Gastroesophageal sphincter (tissue), 4 donors: ENCODE measurements around the gene FUBP1. TPM values are rescaled to one million over a fixed set of nuclear protein-coding genes. Genes with fewer than 3 reads are reported as not detected.
"Not testable (repeated sequence)": the region's sequence is repeated elsewhere in the genome, so short reads cannot be mapped to it uniquely, and the experiment has no call there.

ENCODE experiments used
- ATAC-seq: fragments of 150-250 bp; one replicate; pipeline ENCODE4 v1.9.1; 2016; ENCODE audit warnings: mild to moderate bottlenecking, moderate library complexity
- H3K27ac ChIP-seq, 4 donors: fragments of 200-600 bp; sonication (generic) in 3 of 4; 1 replicate in 3 of 4; 2 replicates in 1 of 4; pipeline ENCODE4 v1.5.1; 2016 to 2019
- H3K27me3 ChIP-seq: fragments of 200-600 bp; sonication (generic); one replicate; pipeline ENCODE4 v1.5.1; 2019
- H3K36me3 ChIP-seq, 2 donors: fragments of 200-600 bp; sonication (generic); one replicate each; pipeline ENCODE4 v1.5.1; 2019; ENCODE audit warnings: control low read depth in 1 of 2
- H3K4me1 ChIP-seq, 3 donors: fragments of 200-600 bp; sonication (generic); 1 replicate in 2 of 3; 2 replicates in 1 of 3; pipeline ENCODE4 v1.5.1; 2016 to 2019; ENCODE audit warnings: control low read depth in 2 of 3
- H3K4me3 ChIP-seq, 2 donors: fragments of 200-600 bp; sonication (generic); one replicate each; pipeline ENCODE4 v1.5.1; 2019; ENCODE audit warnings: mild to moderate bottlenecking in 1 of 2, moderate library complexity in 1 of 2
- H3K9me3 ChIP-seq, 3 donors: fragments of 200-600 bp; sonication (generic); one replicate each; pipeline ENCODE4 v1.5.1; 2017 to 2019; ENCODE audit warnings: control low read depth in 2 of 3
- CTCF ChIP-seq, 4 experiments: fragments of 200-600 bp in 2 of 4; fragments of 450-650 bp in 2 of 4; sonication (generic) in 1 of 4; IDR thresholded peaks; one replicate each; pipeline ENCODE4 v1.5.1; 2017 to 2019; ENCODE audit warnings: antibody characterized with exemption in 4 of 4, mild to moderate bottlenecking in 2 of 4, moderate library complexity in 2 of 4
- EP300 ChIP-seq: sonication (generic); formaldehyde crosslinking; IDR thresholded peaks from one replicate; pipeline ENCODE4 v1.6.1; 2017; ENCODE audit warnings: antibody characterized with exemption, mild to moderate bottlenecking
- POLR2A ChIP-seq, 2 donors: fragments of 450-650 bp; IDR thresholded peaks; one replicate each; pipeline ENCODE4 v1.6.1; 2017; ENCODE audit warnings: antibody characterized with exemption in 2 of 2, mild to moderate bottlenecking in 2 of 2, moderate library complexity in 1 of 2
- POLR2AphosphoS5 ChIP-seq: sonication (generic); formaldehyde crosslinking; IDR thresholded peaks from one replicate; pipeline ENCODE4 v1.6.1; 2017; ENCODE audit warnings: antibody characterized with exemption
- WGBS, 2 donors: methylation state at CpG; one replicate each; pipeline ENCODE4 v1.1.5; 2018; ENCODE audit warnings: low coverage in 1 of 2; 5-methylcytosine and 5-hydroxymethylcytosine counted together
- total RNA-seq, 4 donors: library from RNA; depleted of rRNA; stranded (reverse); fragments of >200 nt; gene quantifications; one replicate each; pipeline ENCODE4 v1.1.0, GENCODE V29; 2016

FUBP1 gene
- total RNA-seq, 4 donors from 2014 or later = 46.9 to 135 (median 68.5) TPM

- peaks cover 0 to 94% of the 10 kb centered on the region in 2 donors for H3K36me3 ChIP-seq
- WGBS, 2 donors = 44 to 66% methylated on average over 9 to 13 of the region's 13 CpGs
- H3K9me3 ChIP-seq = no peaks in the 10 kb centered on the region
- peak overlapping the region; percentile 3 to 21 for H3K4me3 ChIP-seq
- TF ChIP-seq POLR2A (IDR thresholded peaks at IDR 0.05) (no peak), CTCF (IDR thresholded peaks at IDR 0.05) (no peak), POLR2AphosphoS5 (no peak), EP300 (no peak)
- no peak for ATAC-seq
- H3K27ac ChIP-seq = peak overlapping the region in 3 of 4 donors; percentile 1 to 45 (median 32)
- no peaks in the 10 kb centered on the region for H3K27me3 ChIP-seq
- H3K4me1 ChIP-seq = peaks cover 0 to 28% (median 0%) of the 10 kb centered on the region in 3 donors
Observed at GRCh38 chr1:77926561-77927357, 52.1 kb downstream of the FUBP1 start.

GRCh38 chr1:77925956-77926355, 52.9 kb downstream of the FUBP1 start:
- no peak for TF ChIP-seq POLR2AphosphoS5
- TF ChIP-seq CTCF (IDR thresholded peaks at IDR 0.05) = no peak
- TF ChIP-seq POLR2A (IDR thresholded peaks at IDR 0.05) = no peak
- no peak for TF ChIP-seq EP300
- Histone ChIP-seq H3K27me3 (no peaks in the 10 kb centered on the region), H3K4me1 (peaks cover 0 to 28% (median 0%) of the 10 kb centered on the region in 3 donors), H3K9me3 (no peaks in the 10 kb centered on the region), H3K27ac (peak overlapping the region in 2 of 4 donors; percentile 32 to 45), H3K36me3 (peaks cover 0 to 94% of the 10 kb centered on the region in 2 donors), H3K4me3 (peak overlapping the region in 1 of 2 donors; percentile 3)
- ATAC-seq = no peak
- 23 to 52% methylated on average over 2 of the region's 2 CpGs for WGBS, 2 donors

GRCh38 chr1:77925518-77925917, 53.4 kb downstream of the FUBP1 start:
- peaks cover 0 to 28% (median 0%) of the 10 kb centered on the region in 3 donors for H3K4me1 ChIP-seq
- no peaks in the 10 kb centered on the region for H3K27me3 ChIP-seq
- WGBS, 2 donors = 15 to 23% methylated on average over 1 of the region's 1 CpG
- no peak overlapping the region for H3K4me3 ChIP-seq
- H3K9me3 ChIP-seq = no peaks in the 10 kb centered on the region
- ATAC-seq = no peak
- TF ChIP-seq POLR2A (IDR thresholded peaks at IDR 0.05) (no peak), CTCF (IDR thresholded peaks at IDR 0.05) (no peak), EP300 (no peak), POLR2AphosphoS5 (no peak)
- H3K27ac ChIP-seq = peak overlapping the region in 1 of 4 donors; percentile 32
- peaks cover 0 to 94% of the 10 kb centered on the region in 2 donors for H3K36me3 ChIP-seq

GRCh38 chr1:77918918-77919317, 60.0 kb downstream of the FUBP1 start:
- not testable (repeated sequence) for ATAC-seq, H3K27ac ChIP-seq, H3K4me3 ChIP-seq, H3K4me1 ChIP-seq, H3K27me3 ChIP-seq, H3K9me3 ChIP-seq
- H3K36me3 ChIP-seq = peaks cover 5 to 77% of the 10 kb centered on the region in 2 donors
- 84 to 86% methylated on average over 5 of the region's 5 CpGs for WGBS, 2 donors

- Histone ChIP-seq H3K27ac (no peak overlapping the region), H3K27me3 (no peaks in the 10 kb centered on the region), H3K9me3 (no peaks in the 10 kb centered on the region), H3K4me1 (peaks cover 0 to 23% (median 0%) of the 10 kb centered on the region in 3 donors), H3K36me3 (peaks cover 0 to 11% of the 10 kb centered on the region in 2 donors), H3K4me3 (no peak overlapping the region)
- no peak for TF ChIP-seq POLR2A (IDR thresholded peaks at IDR 0.05)
- no peak for TF ChIP-seq EP300
- no peak for TF ChIP-seq POLR2AphosphoS5
- TF ChIP-seq CTCF (IDR thresholded peaks at IDR 0.05) = no peak
- 86 to 88% methylated on average over 3 to 4 of the region's 4 CpGs for WGBS, 2 donors
- ATAC-seq = no peak
Observed at GRCh38 chr1:77910116-77910515, 68.8 kb downstream of the FUBP1 start.
